ENCODE measurements around the gene PSMA4.
"Not testable (repeated sequence)": the region's sequence is repeated elsewhere in the genome, so short reads cannot be mapped to it uniquely, and the experiment has no call there.

Gene PSMA4

GRCh38 chr15:78542647-78543046 lies 2.4 kb downstream of the PSMA4 start:
- no peak for DNase-seq
- in situ Hi-C loops (cut with MboI; ENCODE audit: low pct_unique_long_range_greater_than_20kb, low sequenced_read_pairs) = no loop called here

GRCh38 chr15:78550194-78550593 lies 9.9 kb downstream of the PSMA4 start:
- DNase-seq = no peak
- in situ Hi-C loops (cut with MboI; ENCODE audit: low pct_unique_long_range_greater_than_20kb, low sequenced_read_pairs) = no loop called here

DNA sequence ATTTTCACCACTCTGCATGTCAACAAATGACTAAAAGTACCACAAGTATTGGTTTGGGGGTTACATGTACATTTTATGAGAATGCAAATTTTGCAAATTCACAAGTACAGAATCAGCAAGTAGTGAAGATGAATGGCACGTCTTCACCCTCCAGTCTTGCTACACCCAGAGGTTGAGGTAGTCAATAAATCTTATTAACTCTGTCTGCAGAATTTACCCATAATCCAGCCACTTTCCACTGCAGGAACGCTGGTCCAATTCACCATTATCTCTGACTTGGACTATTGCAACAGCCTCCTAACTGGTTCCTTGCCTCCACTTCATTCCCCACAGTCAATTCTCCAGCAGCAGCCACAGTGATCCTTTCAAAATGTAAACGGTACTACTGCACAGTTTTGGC lies 10.6 kb downstream of the PSMA4 start:
- in situ Hi-C loops (cut with MboI; ENCODE audit: low pct_unique_long_range_greater_than_20kb, low sequenced_read_pairs) = no loop called here
- no peak for DNase-seq

DNA sequence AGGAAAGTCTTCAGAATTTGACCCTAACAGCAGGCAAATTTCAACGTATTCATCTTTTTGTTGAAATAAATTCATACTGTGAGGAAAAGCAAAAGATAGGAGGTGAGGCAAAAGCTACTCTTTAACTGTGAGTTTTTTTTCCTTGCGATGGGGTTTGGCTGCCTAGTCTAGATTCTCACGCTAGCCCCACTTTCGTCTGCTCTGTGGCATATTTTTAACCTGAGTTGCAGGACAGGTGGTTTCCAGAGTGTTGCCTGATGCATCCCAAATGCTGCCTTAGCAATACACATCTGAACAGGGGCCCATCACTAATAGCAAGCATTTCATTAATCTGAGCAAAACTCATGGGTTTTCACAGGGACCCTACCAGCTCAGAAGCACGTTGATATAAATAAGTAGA lies 11.7 kb downstream of the PSMA4 start:
- no peak for DNase-seq
- in situ Hi-C loops (cut with MboI; ENCODE audit: low pct_unique_long_range_greater_than_20kb, low sequenced_read_pairs) = no loop called here

DNA sequence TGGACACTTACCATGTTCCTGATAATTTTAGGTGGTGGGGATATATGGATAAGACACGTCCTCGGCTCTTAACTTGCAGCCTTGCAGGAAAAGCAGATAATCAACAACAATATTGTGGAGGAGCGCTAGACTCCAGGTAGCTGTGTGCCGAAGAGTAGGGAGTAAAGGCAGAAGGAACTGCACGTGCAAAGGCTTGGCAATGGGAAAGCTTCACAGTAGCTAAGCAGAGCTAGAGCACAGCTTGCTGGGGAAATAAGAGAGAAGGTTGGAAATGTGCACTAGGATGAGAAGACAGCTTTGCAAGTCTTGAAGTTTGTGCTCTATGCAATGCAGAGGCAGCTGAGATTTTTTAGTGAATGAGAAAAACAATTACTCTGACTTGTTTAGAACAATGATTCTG lies 12.4 kb downstream of the PSMA4 start:
- in situ Hi-C loops (cut with MboI; ENCODE audit: low pct_unique_long_range_greater_than_20kb, low sequenced_read_pairs) = no loop called here
- no peak for DNase-seq

DNA sequence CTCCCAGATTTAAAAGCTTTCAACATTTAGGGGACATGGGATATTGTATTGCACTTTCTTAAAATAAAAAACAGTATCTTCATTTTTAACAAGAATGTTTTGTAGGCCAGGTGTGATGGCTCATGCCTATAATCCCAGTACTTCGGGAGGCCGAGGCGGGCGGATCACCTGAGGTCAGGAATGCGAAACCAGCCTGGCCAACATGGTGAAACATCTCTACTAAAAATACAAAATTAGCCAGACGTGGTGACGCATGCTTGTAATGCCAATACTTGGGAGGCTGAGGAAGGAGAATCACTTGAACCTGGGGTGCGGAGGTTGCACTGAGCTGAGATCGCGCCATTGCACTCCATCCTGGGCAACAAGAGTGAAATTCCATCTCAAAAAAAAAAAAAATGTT lies 20.0 kb downstream of the PSMA4 start:
- not testable (repeated sequence) for DNase-seq

DNA sequence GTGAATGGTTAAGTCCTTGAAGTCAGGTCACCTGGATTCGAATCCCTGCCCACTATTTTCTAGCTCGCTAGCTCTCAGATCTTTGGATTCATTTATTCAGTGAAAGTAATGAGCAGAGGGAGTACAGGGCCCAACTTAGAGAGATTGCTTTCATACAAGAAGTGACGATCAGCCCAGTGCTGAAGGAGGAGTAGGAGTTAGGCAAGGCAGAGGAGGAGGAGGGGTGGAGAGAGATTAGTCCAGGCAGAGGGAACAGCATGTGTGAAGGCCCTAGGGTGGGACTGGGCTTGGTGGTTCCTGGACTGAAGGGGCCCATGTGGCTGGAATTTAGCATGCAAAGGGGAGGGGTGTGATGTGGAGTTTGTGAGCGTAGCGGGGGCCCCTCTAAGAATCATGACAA lies 21.2 kb downstream of the PSMA4 start:
- in situ Hi-C loops (cut with MboI; ENCODE audit: low pct_unique_long_range_greater_than_20kb, low sequenced_read_pairs) = no loop called here
- no peak for DNase-seq

More for the DNA sequence above, 20.0 kb downstream of the PSMA4 start:
- in situ Hi-C loops (cut with MboI; ENCODE audit: low pct_unique_long_range_greater_than_20kb, low sequenced_read_pairs) = not testable (repeated sequence)

GRCh38 chr15:78563092-78563491 lies 22.8 kb downstream of the PSMA4 start:
- in situ Hi-C loops (cut with MboI; ENCODE audit: low pct_unique_long_range_greater_than_20kb, low sequenced_read_pairs) = no loop called here

GRCh38 chr15:78564743-78565096 lies 24.5 kb downstream of the PSMA4 start:
- no peak for DNase-seq
- in situ Hi-C loops (cut with MboI; ENCODE audit: low pct_unique_long_range_greater_than_20kb, low sequenced_read_pairs) = no loop called here

More at GRCh38 chr15:78563092-78563491, 22.8 kb downstream of the PSMA4 start:
- DNase-seq = no peak

DNA sequence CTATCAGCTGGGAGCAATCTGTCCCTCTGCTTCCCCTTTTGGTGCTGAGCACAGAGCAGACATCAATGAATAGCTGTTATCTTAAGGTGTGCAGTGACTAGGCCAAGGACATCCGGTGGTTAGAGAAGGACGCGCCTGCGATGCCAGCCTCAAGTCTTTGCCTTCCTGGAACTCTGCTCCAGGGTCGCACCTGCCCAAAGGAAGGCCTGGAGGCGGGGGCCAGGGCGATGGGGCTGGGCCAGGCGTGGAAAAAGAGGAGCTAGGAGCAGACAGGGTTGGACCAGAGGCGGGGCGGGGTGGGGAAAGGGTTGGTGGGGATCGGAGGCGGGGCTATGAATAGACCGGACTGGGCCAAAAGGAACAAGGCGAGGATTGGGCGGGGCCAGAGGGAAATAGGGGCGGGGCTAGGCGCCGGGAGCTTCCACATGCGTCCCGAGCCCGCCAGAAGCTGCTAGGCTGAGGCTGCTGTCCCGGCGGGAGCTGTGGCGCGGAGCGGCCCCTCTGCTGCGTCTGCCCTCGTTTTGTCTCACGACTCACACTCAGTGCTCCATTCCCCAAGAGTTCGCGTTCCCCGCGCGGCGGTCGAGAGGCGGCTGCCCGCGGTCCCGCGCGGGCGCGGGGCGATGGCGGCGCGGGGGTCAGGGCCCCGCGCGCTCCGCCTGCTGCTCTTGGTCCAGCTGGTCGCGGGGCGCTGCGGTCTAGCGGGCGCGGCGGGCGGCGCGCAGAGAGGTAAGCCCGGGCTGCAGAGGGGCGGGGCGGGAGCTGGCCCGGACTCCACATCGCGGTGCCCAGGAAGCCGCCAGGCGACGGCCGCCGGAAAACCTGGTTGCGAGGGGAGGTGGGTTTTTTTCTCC lies 25.1 kb downstream of the PSMA4 start, which contains the start of gene CHRNA5:
TSS of gene CHRNA5 (plus strand) at position 424 of the 854 bp plus-strand sequence. CDS start at position 624, 200 bp downstream.
- peak; percentile 94 for DNase-seq
- in situ Hi-C loops (cut with MboI; ENCODE audit: low pct_unique_long_range_greater_than_20kb, low sequenced_read_pairs) = no loop called here

GRCh38 chr15:78565951-78566774 lies 25.9 kb downstream of the PSMA4 start:
- in situ Hi-C loops (cut with MboI; ENCODE audit: low pct_unique_long_range_greater_than_20kb, low sequenced_read_pairs) = no loop called here
- DNase-seq = peak; percentile 69

GRCh38 chr15:78567531-78567930 lies 27.3 kb downstream of the PSMA4 start:
- in situ Hi-C loops (cut with MboI; ENCODE audit: low pct_unique_long_range_greater_than_20kb, low sequenced_read_pairs) = no loop called here
- DNase-seq = peak; percentile 42

DNA sequence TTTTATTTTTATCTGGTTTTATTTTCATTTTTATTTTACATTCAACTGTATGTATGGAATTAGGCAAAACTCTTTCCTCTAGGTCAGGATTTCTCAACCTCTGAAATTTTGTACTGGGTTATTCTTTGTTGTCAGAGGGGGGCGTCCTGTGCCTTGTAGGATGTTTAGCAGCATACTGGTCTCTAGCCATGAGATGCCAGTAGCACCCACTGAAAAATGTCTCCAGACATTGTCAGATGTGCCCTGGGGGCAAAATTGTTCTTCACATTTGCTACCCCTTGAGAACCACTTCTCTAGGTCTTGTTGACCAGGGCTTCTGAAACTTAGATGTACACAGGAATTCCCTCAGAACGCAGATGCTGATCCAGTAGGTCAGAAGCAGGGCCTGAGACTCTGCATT lies 30.5 kb downstream of the PSMA4 start:
- peak; percentile 27 for DNase-seq
- in situ Hi-C loops (cut with MboI; ENCODE audit: low pct_unique_long_range_greater_than_20kb, low sequenced_read_pairs) = no loop called here

- in situ Hi-C loops (cut with MboI; ENCODE audit: low pct_unique_long_range_greater_than_20kb, low sequenced_read_pairs) = no loop called here
Observed at GRCh38 chr15:78571382-78571781, 31.1 kb downstream of the PSMA4 start.

GRCh38 chr15:78573416-78573815 lies 33.2 kb downstream of the PSMA4 start:
- in situ Hi-C loops (cut with MboI; ENCODE audit: low pct_unique_long_range_greater_than_20kb, low sequenced_read_pairs) = no loop called here
- DNase-seq = no peak

More at GRCh38 chr15:78571382-78571781, 31.1 kb downstream of the PSMA4 start:
- no peak for DNase-seq

GRCh38 chr15:78574944-78575343 lies 34.7 kb downstream of the PSMA4 start:
- DNase-seq = no peak
- in situ Hi-C loops (cut with MboI; ENCODE audit: low pct_unique_long_range_greater_than_20kb, low sequenced_read_pairs) = no loop called here

GRCh38 chr15:78597583-78597982 lies 57.3 kb downstream of the PSMA4 start:
- in situ Hi-C loops (cut with MboI; ENCODE audit: low pct_unique_long_range_greater_than_20kb, low sequenced_read_pairs) = no loop called here
- no peak for DNase-seq

- DNase-seq = no peak
- in situ Hi-C loops (cut with MboI; ENCODE audit: low pct_unique_long_range_greater_than_20kb, low sequenced_read_pairs) = no loop called here
Observed at GRCh38 chr15:78598348-78598747, 58.1 kb downstream of the PSMA4 start.

DNA sequence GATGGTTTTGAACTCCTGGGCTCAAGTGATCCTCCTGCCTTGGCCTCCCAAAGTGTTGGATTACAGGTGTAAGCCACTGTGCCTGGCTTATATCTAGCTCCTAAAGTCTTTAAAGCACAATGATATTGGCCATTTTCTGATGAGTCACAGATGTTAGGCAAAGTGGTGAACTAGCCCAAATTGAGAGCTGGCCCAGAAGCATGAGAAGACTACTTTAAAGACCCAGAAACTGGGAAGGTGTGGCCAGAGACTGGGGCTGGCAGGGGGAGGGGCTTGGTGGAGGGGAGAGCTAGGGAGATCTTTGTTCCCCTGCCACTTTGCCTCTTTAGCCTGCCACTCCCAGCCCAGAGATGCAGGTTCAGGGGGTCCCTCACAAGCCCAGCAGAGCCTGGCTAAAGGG lies 58.9 kb downstream of the PSMA4 start:
- DNase-seq = no peak
- in situ Hi-C loops (cut with MboI; ENCODE audit: low pct_unique_long_range_greater_than_20kb, low sequenced_read_pairs) = no loop called here

All from KBM-7 (cell line).